ENCODE measurements around the gene GRID2.
"Not testable (repeated sequence)": the region's sequence is repeated elsewhere in the genome, so short reads cannot be mapped to it uniquely, and the experiment has no call there.

The GRID2 gene

DNA sequence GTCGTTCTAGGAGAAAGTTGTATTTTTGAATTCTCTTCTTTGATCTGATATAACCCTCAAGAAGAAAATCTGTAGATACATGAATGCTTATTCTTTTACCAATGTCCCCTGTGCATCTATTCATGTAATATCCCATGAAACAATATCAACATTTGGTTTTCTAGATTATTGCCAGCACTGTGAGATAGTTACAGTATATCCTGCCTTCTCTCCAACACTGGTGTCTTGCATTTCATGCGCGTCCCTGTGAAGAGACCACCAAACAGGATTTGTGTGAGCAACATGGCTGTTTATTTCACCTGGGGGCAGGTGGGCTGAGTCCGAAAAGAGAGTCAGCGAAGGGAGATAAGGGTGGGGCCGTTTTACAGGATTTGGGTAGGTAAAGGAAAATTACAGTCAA, 135.0 kb downstream of the GRID2 start:
- DNase-seq (ENCODE audit: low read depth in 3 of 3): not testable (repeated sequence)

- DNase-seq (ENCODE audit: low read depth in 3 of 3): not testable (repeated sequence)
Observed at GRCh38 chr4:92442131-92442530, 138.4 kb downstream of the GRID2 start.

- DNase-seq (ENCODE audit: low read depth in 3 of 3): not testable (repeated sequence)
Observed at GRCh38 chr4:92444143-92444843, 140.5 kb downstream of the GRID2 start.

DNA sequence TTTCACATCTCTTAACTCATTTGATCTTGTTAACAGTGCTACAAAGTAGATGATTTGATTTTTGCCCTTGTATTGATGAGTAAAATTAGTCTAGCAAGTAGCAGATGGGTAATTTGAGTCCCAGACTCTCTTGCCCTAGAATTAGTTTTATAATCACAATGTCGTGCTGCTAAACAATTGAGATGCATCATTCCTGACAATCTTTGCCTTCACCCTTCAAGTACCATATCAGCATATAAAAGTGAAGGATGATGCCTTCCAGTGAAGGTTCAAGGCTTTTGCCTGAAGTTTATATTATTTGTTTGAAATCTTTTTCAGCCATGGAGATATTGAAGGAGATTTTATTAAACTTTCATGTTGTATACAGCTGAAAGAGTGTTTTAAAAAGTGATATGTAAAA, 141.4 kb downstream of the GRID2 start:
- DNase-seq (ENCODE audit: low read depth in 3 of 3): no peak

- no peak for DNase-seq (ENCODE audit: low read depth in 3 of 3)
Observed at GRCh38 chr4:92447255-92447905, 143.6 kb downstream of the GRID2 start.

GRCh38 chr4:92448176-92448575, 144.4 kb downstream of the GRID2 start:
- DNase-seq (ENCODE audit: low read depth in 3 of 3): not testable (repeated sequence)

DNA sequence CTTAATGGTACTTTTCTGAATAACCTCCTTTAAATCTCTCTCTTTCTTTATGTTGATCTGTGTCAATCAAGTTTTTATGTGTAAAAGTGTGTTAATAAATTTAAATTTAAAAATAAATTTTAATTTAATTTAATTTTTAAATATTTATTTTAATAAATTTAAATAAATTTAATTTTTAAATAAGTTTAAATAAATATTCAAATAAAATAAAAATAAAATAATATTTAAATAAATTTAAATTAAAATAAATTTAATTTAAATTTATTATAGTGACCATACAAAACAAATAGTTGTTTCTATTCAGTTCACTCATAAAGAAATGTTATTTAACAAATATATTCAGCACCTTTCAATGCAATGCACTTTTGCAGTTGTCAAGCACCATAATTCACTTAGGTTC, 146.9 kb downstream of the GRID2 start:
- no peak for DNase-seq (ENCODE audit: low read depth in 3 of 3)

DNA sequence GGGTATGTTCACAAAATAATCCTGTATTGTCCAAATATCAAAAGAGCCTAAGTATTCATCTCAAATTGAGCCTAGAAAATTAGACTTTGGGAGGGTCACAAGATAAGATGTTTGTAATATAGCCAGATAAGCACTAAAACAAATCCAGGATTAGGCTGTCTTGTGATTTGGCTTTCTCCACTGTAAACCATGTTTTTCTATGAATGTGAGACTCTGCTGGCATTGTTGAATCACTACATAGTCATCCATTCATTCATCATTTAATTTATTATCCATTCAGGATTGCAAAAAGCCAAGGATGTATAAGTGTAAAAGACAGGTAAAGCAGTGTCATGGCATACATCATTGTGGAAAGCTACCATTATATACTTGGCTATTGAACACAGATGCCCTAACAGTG, 148.0 kb downstream of the GRID2 start:
- no peak for DNase-seq (ENCODE audit: low read depth in 3 of 3)

DNA sequence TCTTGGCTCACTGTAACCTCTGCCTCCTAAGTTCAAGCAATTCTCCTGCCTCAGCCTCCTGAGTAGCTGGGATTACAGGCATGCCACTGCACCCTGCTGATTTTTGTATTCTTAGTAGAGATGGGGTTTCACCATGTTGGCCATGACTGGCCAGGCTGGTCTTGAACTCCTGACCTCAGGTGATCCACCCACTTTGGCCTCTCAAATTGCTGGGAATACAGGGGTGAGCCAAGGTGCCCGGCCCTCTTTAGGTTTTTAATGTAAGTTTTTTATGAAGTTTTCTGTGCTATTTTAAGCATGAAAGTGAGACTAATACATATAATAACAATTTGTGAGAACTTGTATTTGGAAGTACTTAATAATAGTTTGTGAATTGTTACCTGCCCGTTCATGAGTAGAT, 148.6 kb downstream of the GRID2 start:
- DNase-seq (ENCODE audit: low read depth in 3 of 3): not testable (repeated sequence)

DNA sequence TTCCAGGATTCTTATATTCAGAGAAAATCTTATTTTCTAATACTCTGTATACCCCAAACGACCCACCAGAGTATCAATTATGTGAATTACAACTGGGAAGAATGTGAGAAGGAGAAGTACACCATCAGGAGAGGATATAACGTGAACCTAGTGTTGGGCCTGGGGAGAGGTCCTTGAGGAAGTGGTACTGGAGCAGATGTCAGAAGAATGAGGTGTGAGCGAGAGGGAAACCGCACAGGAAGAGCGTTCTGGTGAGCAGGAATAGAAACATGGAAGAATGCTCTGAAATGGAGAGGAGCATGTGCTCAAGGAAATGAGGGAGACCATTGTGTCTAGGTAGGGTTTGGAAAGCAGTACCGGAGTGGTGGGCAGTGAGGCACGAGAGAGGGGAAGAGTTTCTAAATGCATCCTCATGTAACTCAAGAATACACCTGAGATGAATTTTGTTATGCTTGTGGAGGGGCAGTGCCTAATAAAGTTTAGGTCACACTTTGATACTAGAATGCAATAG, 151.6 kb downstream of the GRID2 start:
- no peak for DNase-seq (ENCODE audit: low read depth in 3 of 3)

GRCh38 chr4:92455951-92456350, 152.2 kb downstream of the GRID2 start:
- no peak for DNase-seq (ENCODE audit: low read depth in 3 of 3)

DNA sequence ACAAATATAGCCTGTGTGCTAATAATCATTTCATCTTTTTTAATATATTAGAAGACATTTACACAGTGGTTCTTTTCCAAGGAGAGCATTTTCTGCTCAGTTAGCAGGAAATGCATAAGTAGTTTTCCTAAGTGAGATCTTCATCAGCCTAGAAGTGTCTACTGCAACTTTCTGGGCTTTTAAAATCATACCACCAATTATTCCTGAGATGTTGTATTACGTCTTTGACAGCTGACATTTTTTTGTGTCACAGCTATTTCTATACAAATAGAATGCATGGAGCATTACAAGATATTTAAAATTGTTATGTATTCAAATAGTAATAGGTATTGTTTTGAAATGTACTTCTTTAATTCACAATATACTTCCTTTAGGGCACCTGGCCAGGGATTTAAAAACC, 158.0 kb downstream of the GRID2 start:
- DNase-seq (ENCODE audit: low read depth in 3 of 3): no peak

- no peak for DNase-seq (ENCODE audit: low read depth in 3 of 3)
Observed at GRCh38 chr4:92477298-92477697, 173.5 kb downstream of the GRID2 start.

GRCh38 chr4:92483341-92483740, 179.6 kb downstream of the GRID2 start:
- no peak for DNase-seq (ENCODE audit: low read depth in 3 of 3)

- DNase-seq (ENCODE audit: low read depth in 3 of 3): no peak
Observed at GRCh38 chr4:92488496-92488895, 184.7 kb downstream of the GRID2 start.

DNA sequence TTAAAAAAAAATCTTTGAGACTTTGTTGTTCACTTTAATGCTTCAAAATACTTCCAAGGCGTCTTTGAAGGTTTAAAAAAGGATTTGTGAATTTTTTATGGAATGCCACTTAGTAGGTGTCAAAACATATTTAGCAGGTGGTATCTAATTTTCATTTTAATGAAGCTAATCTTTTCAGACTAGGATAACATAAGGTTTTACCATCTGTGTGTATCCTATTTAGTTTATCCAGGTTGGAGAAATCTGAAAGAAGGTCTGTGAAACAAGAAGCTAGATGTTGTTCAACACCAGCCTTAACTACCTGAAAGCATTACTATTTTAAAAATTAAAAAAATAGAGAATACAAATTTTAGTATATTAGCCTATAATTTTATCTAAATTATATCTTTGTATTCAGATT, 193.4 kb downstream of the GRID2 start:
- DNase-seq (ENCODE audit: low read depth in 3 of 3): no peak

- no peak for DNase-seq (ENCODE audit: low read depth in 3 of 3)
Observed at GRCh38 chr4:92501456-92501855, 197.7 kb downstream of the GRID2 start.

DNA sequence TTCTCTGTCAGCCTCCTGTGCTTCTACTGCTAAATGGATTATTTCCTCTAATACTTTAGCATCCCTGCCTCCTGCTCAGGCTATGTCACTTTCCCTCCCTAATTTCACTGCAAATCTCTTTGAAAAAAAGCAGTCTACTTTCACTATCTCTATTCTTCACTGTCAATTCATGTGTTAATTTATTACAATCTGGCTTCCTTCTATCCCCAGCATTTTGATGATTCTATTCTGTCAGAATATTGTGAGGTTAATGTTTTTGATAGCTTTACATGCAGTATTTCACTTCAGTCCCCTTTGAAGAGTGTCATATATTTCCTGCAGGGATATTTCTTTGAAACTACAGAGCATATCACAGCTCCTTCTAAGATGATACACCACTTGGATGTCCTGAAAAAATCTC, 203.2 kb downstream of the GRID2 start:
- DNase-seq (ENCODE audit: low read depth in 3 of 3): no peak

DNA sequence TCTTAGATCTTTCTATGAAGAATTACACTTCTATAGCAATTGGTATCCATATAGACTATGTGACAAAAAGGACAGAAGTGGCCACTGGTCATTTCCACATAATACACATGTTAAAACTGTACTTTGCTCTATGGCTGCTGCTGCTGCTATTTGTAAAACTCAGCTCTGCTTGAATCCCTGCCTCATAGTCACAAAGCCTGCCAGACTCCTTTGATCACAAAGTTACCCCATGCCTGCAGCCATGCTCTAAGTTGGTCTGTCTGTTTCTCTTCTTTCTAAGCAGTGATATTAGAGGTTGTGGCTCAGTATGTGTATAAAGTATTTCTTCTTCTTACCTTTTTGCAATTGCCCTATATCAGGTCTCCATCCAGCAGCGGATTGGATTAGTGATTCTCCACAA, 210.9 kb downstream of the GRID2 start:
- no peak for DNase-seq (ENCODE audit: low read depth in 3 of 3)

- DNase-seq (ENCODE audit: low read depth in 3 of 3): no peak
Observed at GRCh38 chr4:92516450-92516849, 212.7 kb downstream of the GRID2 start.

- no peak for DNase-seq (ENCODE audit: low read depth in 3 of 3)
Observed at GRCh38 chr4:92519727-92520126, 216.0 kb downstream of the GRID2 start.

GRCh38 chr4:92520563-92520962, 216.8 kb downstream of the GRID2 start:
- no peak for DNase-seq (ENCODE audit: low read depth in 3 of 3)

GRCh38 chr4:92521941-92522340, 218.2 kb downstream of the GRID2 start:
- DNase-seq (ENCODE audit: low read depth in 3 of 3): no peak

All from stimulated activated CD4-positive, alpha-beta T cell treated with anti-CD3 and anti-CD28 coated beads, TNF-alpha, amount 100 ng/mL, for 24 hours (primary cell).